ENCODE data around the gene C7.

C7 gene

DNA sequence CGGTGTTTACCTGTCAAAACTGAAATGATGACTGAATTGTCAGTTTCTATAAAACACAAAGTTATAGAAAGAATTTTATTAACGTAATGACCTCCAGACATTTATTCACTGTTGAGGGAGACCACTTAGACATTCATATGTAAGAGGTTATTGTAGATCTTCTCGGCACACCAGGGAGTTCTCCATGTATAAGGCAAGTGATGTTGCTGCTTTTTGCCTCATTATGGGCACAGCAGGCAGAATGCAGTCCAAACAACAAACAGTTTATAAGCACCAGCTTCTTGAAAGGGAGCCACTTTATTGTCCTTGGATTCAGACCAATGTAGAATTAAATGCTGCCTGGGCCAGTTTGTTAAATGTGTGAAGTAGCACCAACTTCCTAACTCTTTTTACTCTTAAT lies 66.7 kb downstream of the C7 start:
- Histone ChIP-seq H3K4me1 (ENCODE audit: control insufficient read depth in 1 of 2, insufficient read depth in 1 of 2, low read depth in 1 of 2, low read length in 1 of 2) (no peaks in the 10 kb centered on the region), H3K9me3 (no peaks in the 10 kb centered on the region), H3K27ac (no peak overlapping the region), H3K27me3 (no peaks in the 10 kb centered on the region), H3K4me3 (ENCODE audit: low read depth in 1 of 2, low read length in 1 of 2) (no peak overlapping the region), H3K36me3 (no peaks in the 10 kb centered on the region)
- TF ChIP-seq, protein P1, sequence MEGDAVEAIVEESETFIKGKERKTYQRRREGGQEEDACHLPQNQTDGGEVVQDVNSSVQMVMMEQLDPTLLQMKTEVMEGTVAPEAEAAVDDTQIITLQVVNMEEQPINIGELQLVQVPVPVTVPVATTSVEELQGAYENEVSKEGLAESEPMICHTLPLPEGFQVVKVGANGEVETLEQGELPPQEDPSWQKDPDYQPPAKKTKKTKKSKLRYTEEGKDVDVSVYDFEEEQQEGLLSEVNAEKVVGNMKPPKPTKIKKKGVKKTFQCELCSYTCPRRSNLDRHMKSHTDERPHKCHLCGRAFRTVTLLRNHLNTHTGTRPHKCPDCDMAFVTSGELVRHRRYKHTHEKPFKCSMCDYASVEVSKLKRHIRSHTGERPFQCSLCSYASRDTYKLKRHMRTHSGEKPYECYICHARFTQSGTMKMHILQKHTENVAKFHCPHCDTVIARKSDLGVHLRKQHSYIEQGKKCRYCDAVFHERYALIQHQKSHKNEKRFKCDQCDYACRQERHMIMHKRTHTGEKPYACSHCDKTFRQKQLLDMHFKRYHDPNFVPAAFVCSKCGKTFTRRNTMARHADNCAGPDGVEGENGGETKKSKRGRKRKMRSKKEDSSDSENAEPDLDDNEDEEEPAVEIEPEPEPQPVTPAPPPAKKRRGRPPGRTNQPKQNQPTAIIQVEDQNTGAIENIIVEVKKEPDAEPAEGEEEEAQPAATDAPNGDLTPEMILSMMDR (IDR thresholded peaks at IDR 0.05), result no peak

DNA sequence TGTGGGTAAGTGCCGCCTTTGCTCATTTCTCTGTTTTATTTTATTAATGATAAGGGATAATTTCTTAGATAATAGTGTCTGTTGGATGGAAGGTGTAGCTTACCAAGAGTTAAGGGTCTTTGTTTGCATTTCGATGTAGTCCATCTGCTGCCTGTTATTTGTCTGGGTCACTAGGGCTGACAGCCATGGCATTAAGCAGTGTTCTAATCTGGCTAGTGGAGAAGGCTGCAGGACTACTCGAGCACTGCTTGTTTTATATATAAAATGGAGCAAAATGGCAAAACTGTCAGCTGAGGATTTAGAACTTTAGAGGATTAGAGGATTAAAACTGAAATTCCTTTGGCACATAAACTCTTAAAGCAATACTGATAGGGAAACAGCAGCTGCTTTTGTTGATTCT lies 67.5 kb downstream of the C7 start:
- Histone ChIP-seq H3K9me3 (no peaks in the 10 kb centered on the region), H3K27me3 (no peaks in the 10 kb centered on the region), H3K36me3 (no peaks in the 10 kb centered on the region), H3K4me3 (ENCODE audit: low read depth in 1 of 2, low read length in 1 of 2) (no peak overlapping the region), H3K27ac (no peak overlapping the region), H3K4me1 (ENCODE audit: control insufficient read depth in 1 of 2, insufficient read depth in 1 of 2, low read depth in 1 of 2, low read length in 1 of 2) (no peaks in the 10 kb centered on the region)
- TF ChIP-seq, protein P1 (IDR thresholded peaks at IDR 0.05), result no peak

GRCh38 chr5:40981420-40981819 lies 72.1 kb downstream of the C7 start:
- no peaks in the 10 kb centered on the region for H3K27me3 ChIP-seq
- H3K27ac ChIP-seq, result no peak overlapping the region
- no peaks in the 10 kb centered on the region for H3K9me3 ChIP-seq
- TF ChIP-seq, protein P1 (IDR thresholded peaks at IDR 0.05), result no peak
- no peak overlapping the region for H3K4me3 ChIP-seq (ENCODE audit: low read depth in 1 of 2, low read length in 1 of 2)
- H3K36me3 ChIP-seq, result no peaks in the 10 kb centered on the region
- H3K4me1 ChIP-seq (ENCODE audit: control insufficient read depth in 1 of 2, insufficient read depth in 1 of 2, low read depth in 1 of 2, low read length in 1 of 2), result no peaks in the 10 kb centered on the region

- H3K9me3 ChIP-seq, result no peaks in the 10 kb centered on the region
- no peaks in the 10 kb centered on the region for H3K4me1 ChIP-seq (ENCODE audit: control insufficient read depth in 1 of 2, insufficient read depth in 1 of 2, low read depth in 1 of 2, low read length in 1 of 2)
- H3K27ac ChIP-seq, result no peak overlapping the region
- no peak overlapping the region for H3K4me3 ChIP-seq (ENCODE audit: low read depth in 1 of 2, low read length in 1 of 2)
- no peaks in the 10 kb centered on the region for H3K36me3 ChIP-seq
- TF ChIP-seq, protein P1 (IDR thresholded peaks at IDR 0.05), result no peak
- no peaks in the 10 kb centered on the region for H3K27me3 ChIP-seq
These were observed 74.5 kb downstream of the C7 start for GRCh38 chr5:40983781-40984180.

GRCh38 chr5:40984884-40985283 lies 75.6 kb downstream of the C7 start:
- Histone ChIP-seq H3K4me3 (ENCODE audit: low read depth in 1 of 2, low read length in 1 of 2) (no peak overlapping the region), H3K27me3 (no peaks in the 10 kb centered on the region), H3K27ac (no peak overlapping the region), H3K4me1 (ENCODE audit: control insufficient read depth in 1 of 2, insufficient read depth in 1 of 2, low read depth in 1 of 2, low read length in 1 of 2) (no peaks in the 10 kb centered on the region), H3K36me3 (no peaks in the 10 kb centered on the region), H3K9me3 (no peaks in the 10 kb centered on the region)
- TF ChIP-seq, protein P1 (IDR thresholded peaks at IDR 0.05), result no peak

DNA sequence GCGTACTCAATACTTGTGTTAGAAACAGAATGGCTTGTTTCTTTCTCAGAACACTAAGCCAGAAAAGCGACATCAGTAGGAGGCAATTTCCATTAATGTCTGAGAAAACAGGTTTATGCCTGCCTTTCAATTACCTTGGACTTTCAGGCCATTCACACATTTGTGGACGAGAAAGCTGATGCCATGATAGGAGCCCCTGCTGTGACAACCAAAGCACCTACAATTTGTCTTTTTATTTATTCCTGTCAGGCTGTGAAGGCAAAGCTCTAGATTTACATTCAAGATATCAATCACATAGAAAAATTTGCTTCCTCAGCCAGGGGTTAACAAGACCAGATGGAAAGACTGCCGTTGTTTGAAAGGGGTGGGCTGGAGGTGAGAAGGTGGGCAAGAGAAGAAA lies 76.2 kb downstream of the C7 start:
- no peaks in the 10 kb centered on the region for H3K9me3 ChIP-seq
- H3K27ac ChIP-seq, result no peak overlapping the region
- TF ChIP-seq, protein P1 (IDR thresholded peaks at IDR 0.05), result no peak
- no peaks in the 10 kb centered on the region for H3K27me3 ChIP-seq
- no peaks in the 10 kb centered on the region for H3K36me3 ChIP-seq
- no peaks in the 10 kb centered on the region for H3K4me1 ChIP-seq (ENCODE audit: control insufficient read depth in 1 of 2, insufficient read depth in 1 of 2, low read depth in 1 of 2, low read length in 1 of 2)
- H3K4me3 ChIP-seq (ENCODE audit: low read depth in 1 of 2, low read length in 1 of 2), result no peak overlapping the region
